Colonic mucosa (tissue), 4 donors: ENCODE measurements around the gene SDF2. TPM values are rescaled to one million over a fixed set of nuclear protein-coding genes. Genes with fewer than 3 reads are reported as not detected.
A peak's percentile ranks its signal among the peaks of the same experiment; 100 is the strongest.
"Not testable (repeated sequence)": the region's sequence is repeated elsewhere in the genome, so short reads cannot be mapped to it uniquely, and the experiment has no call there.

Source experiments
- DNase-seq: peaks from one replicate; pipeline ENCODE4 v3.0.0-alpha.2; 2020
- H3K27ac ChIP-seq: fragments of 200-600 bp; one replicate; pipeline ENCODE4 v1.8.0; 2021
- H3K27me3 ChIP-seq: fragments of 200-600 bp; one replicate; pipeline ENCODE4 v1.8.0; 2021
- H3K36me3 ChIP-seq: fragments of 200-600 bp; one replicate; pipeline ENCODE4 v1.8.0; 2021
- H3K4me1 ChIP-seq: fragments of 200-600 bp; one replicate; pipeline ENCODE4 v1.8.0; 2021; ENCODE audit warnings: mild to moderate bottlenecking
- H3K4me3 ChIP-seq: fragments of 200-600 bp; one replicate; pipeline ENCODE4 v1.8.0; 2021
- H3K9ac ChIP-seq, 2 donors: one replicate each; pipeline ENCODE4 v1.7.0; 2013; ENCODE audit warnings: control low read depth in 2 of 2, low read depth in 2 of 2, low read length in 2 of 2
- H3K9me3 ChIP-seq: fragments of 200-600 bp; one replicate; pipeline ENCODE4 v1.8.0; 2021
- CTCF ChIP-seq: fragments of 200-600 bp; IDR thresholded peaks from one replicate; pipeline ENCODE4 v1.8.0; 2022; ENCODE audit warnings: antibody characterized with exemption, mild to moderate bottlenecking
- intact Hi-C: fragments of 100-400 bp; cut with DNase I; formaldehyde crosslinking; loops from one replicate; pipeline ENCODE4 v1.14.1; 2022
- total RNA-seq, 2 donors: library from RNA; stranded (reverse); fragmentation: NEBNext Ultra II Directional in 1 of 2; extraction: Animal tissue kit (Norgen Biotek cat#: 25700) in 1 of 2; gene quantifications; one replicate each; pipeline ENCODE4 v1.2.1, GENCODE V29; 2021
- donor health status: healthy.
- donor health status: DM: no; HTN: no; CAD: no.
- donor health status: DM: no; HTN: no; CAD: no.

SDF2 gene
- total RNA-seq, 2 donors from 2014 or later, result 50.7 to 56.4 TPM

GRCh38 chr17:28615260-28615940 is 46.3 kb downstream of the SDF2 start:
- Histone ChIP-seq H3K27me3 (no peaks in the 10 kb centered on the region), H3K4me3 (no peak overlapping the region), H3K9ac (no peak overlapping the region), H3K9me3 (no peaks in the 10 kb centered on the region), H3K27ac (no peak overlapping the region), H3K36me3 (peaks cover 33% of the 10 kb centered on the region), H3K4me1 (no peaks in the 10 kb centered on the region)
- no peak for DNase-seq
- TF ChIP-seq CTCF, result no peak
- intact Hi-C loops, result no loop called here

- Histone ChIP-seq H3K4me1 (no peaks in the 10 kb centered on the region), H3K36me3 (peaks cover 22% of the 10 kb centered on the region), H3K9ac (no peak within 1 kb of the TSS), H3K9me3 (no peaks in the 10 kb centered on the region), H3K27ac (no peak within 1 kb of the TSS), H3K4me3 (no peak within 1 kb of the TSS), H3K27me3 (no peaks in the 10 kb centered on the region)
- no peak for TF ChIP-seq CTCF
- no peak for DNase-seq
- intact Hi-C loops, result loop anchor here (2.0 to 5.0 kb wide), 2 partner anchors 65 to 117 kb away; no protein-coding TSS in a partner anchor
Observed at GRCh38 chr17:28613931-28614381, 47.8 kb downstream of the SDF2 start, which contains the start of gene RSKR. TSS of gene RSKR (minus strand) at chr17:28614185. CDS start at chr17:28614161, 24 bp downstream.

GRCh38 chr17:28612936-28613872 is 48.5 kb downstream of the SDF2 start:
- H3K36me3 ChIP-seq, result peaks cover 20% of the 10 kb centered on the region
- TF ChIP-seq CTCF, result peak; percentile 64
- H3K27me3 ChIP-seq, result no peaks in the 10 kb centered on the region
- peak; percentile 29 for DNase-seq
- intact Hi-C loops, result loop anchor here (2.0 to 5.0 kb wide), 2 partner anchors 64 to 116 kb away; no protein-coding TSS in a partner anchor
- no peak overlapping the region for H3K9ac ChIP-seq
- no peaks in the 10 kb centered on the region for H3K4me1 ChIP-seq
- no peak overlapping the region for H3K27ac ChIP-seq
- no peaks in the 10 kb centered on the region for H3K9me3 ChIP-seq
- H3K4me3 ChIP-seq, result no peak overlapping the region

- Histone ChIP-seq H3K4me1 (no peaks in the 10 kb centered on the region), H3K4me3 (no peak overlapping the region), H3K27me3 (no peaks in the 10 kb centered on the region), H3K9me3 (no peaks in the 10 kb centered on the region), H3K9ac (no peak overlapping the region), H3K27ac (no peak overlapping the region), H3K36me3 (peaks cover 16% of the 10 kb centered on the region)
- no peak for TF ChIP-seq CTCF
- DNase-seq, result no peak
- intact Hi-C loops, result loop anchor here (2.0 to 5.0 kb wide), 2 partner anchors 64 to 115 kb away; no protein-coding TSS in a partner anchor
Observed at GRCh38 chr17:28612531-28612930, 49.2 kb downstream of the SDF2 start.

- H3K9me3 ChIP-seq, result no peaks in the 10 kb centered on the region
- DNase-seq, result peak; percentile 26
- no peak overlapping the region for H3K27ac ChIP-seq
- no peak overlapping the region for H3K9ac ChIP-seq
- intact Hi-C loops, result loop anchor here (5.0 kb wide), 1 partner anchor 113 kb away; no protein-coding TSS in a partner anchor
- H3K36me3 ChIP-seq, result peaks cover under 1% of the 10 kb centered on the region
- H3K4me1 ChIP-seq, result no peaks in the 10 kb centered on the region
- H3K4me3 ChIP-seq, result no peak overlapping the region
- TF ChIP-seq CTCF, result no peak
- H3K27me3 ChIP-seq, result no peaks in the 10 kb centered on the region
Observed at GRCh38 chr17:28610376-28610775, 51.3 kb downstream of the SDF2 start.

GRCh38 chr17:28604031-28604430 is 57.7 kb downstream of the SDF2 start:
- H3K36me3 ChIP-seq, H3K27me3 ChIP-seq, H3K4me1 ChIP-seq, intact Hi-C loops, H3K4me3 ChIP-seq, H3K27ac ChIP-seq, H3K9me3 ChIP-seq, DNase-seq, H3K9ac ChIP-seq: not testable (repeated sequence)
